SK-N-SH (cell line): Measurements from ENCODE around the gene CNIH3. TPM values are rescaled to one million over a fixed set of nuclear protein-coding genes. Genes with fewer than 3 reads are reported as not detected.

Experiments
- CTCF ChIA-PET: fragments of 300-600, 350-600 bp; formaldehyde crosslinking; extraction: SDS; loops from one replicate; lab custom pipeline; 2021; lab: Yijun Ruan, JAX
- POLR2A ChIA-PET: fragments of 350-600 bp; sonication (Branson Sonifier 250); formaldehyde crosslinking; extraction: SDS; loops from one replicate; lab custom pipeline; 2020; ENCODE audit warnings: antibody characterized with exemption, inconsistent platforms; lab: Yijun Ruan, JAX
- DNase-seq: peaks from one replicate; pipeline ENCODE4 v3.0.0; 2012
- H2AFZ ChIP-seq: fragments of 200-600 bp; sonication (generic); 2 replicates; pipeline ENCODE4 v1.8.1; 2016; ENCODE audit warnings: antibody characterized with exemption, mild to moderate bottlenecking, low read depth
- H3F3A ChIP-seq: fragments of 200-600 bp; sonication (generic); replicated peaks from 2 replicates; pipeline ENCODE3; 2016; ENCODE audit warnings: antibody characterized with exemption, mild to moderate bottlenecking; ENCODE audit not compliant: insufficient read depth
- H3K27ac ChIP-seq, 2 experiments: fragments of 200-500 bp in 1 of 2; fragments of 200-600 bp in 1 of 2; sonication (Bioruptor generic) in 1 of 2; sonication (generic), shearing (Covaris generic) in 1 of 2; 2 replicates each; pipeline versions ENCODE4 v1.5.1 to v1.6.1; 2014 to 2016; ENCODE audit warnings: low read depth in 2 of 2, inconsistent platforms in 1 of 2, low read length in 1 of 2, mild to moderate bottlenecking in 1 of 2, mixed read lengths in 1 of 2
- H3K27me3 ChIP-seq: fragments of 200-600 bp; sonication (generic), shearing (Covaris generic); 2 replicates; pipeline ENCODE4 v1.6.1; 2016; ENCODE audit warnings: mixed run types; ENCODE audit not compliant: insufficient read depth
- H3K36me3 ChIP-seq, 2 experiments: fragments of 200-500 bp in 1 of 2; fragments of 200-600 bp in 1 of 2; sonication (Bioruptor generic) in 1 of 2; sonication (generic) in 1 of 2; replicated peaks in 1 of 2; 2 replicates each; pipeline versions ENCODE3 to v1.5.1; 2014 to 2016; ENCODE audit warnings: low read length in 1 of 2, mild to moderate bottlenecking in 1 of 2; ENCODE audit not compliant: insufficient read depth in 2 of 2, control insufficient read depth in 1 of 2
- H3K4me1 ChIP-seq, 2 experiments: fragments of 200-500 bp in 1 of 2; fragments of 200-600 bp in 1 of 2; sonication (Bioruptor generic) in 1 of 2; sonication (generic), shearing (Covaris generic) in 1 of 2; 2 replicates each; pipeline versions ENCODE4 v1.5.1 to v1.6.1; 2014 to 2016; ENCODE audit warnings: low read depth in 1 of 2, low read length in 1 of 2, mixed run types in 1 of 2; ENCODE audit not compliant: insufficient read depth in 2 of 2, control insufficient read depth in 1 of 2
- H3K4me2 ChIP-seq: fragments of 200-600 bp; sonication (generic), shearing (Covaris generic); 2 replicates; pipeline ENCODE4 v1.6.1; 2017; ENCODE audit warnings: mixed run types
- H3K4me3 ChIP-seq, 2 experiments: fragments of 200-500 bp in 1 of 2; fragments of 200-600 bp in 1 of 2; sonication (Bioruptor generic) in 1 of 2; sonication (generic), shearing (Covaris generic) in 1 of 2; 2 replicates each; pipeline versions ENCODE4 v1.5.1 to v1.8.1; 2014 to 2016; ENCODE audit warnings: low read depth in 2 of 2, inconsistent platforms in 1 of 2, low read length in 1 of 2, mild to moderate bottlenecking in 1 of 2, mixed read lengths in 1 of 2, moderate library complexity in 1 of 2
- H3K79me2 ChIP-seq: fragments of 200-600 bp; sonication (generic); 2 replicates; pipeline ENCODE4 v1.8.1; 2017; ENCODE audit warnings: mild to moderate bottlenecking; ENCODE audit not compliant: insufficient read depth
- H3K9ac ChIP-seq: fragments of 200-600 bp; sonication (generic); 2 replicates; pipeline ENCODE4 v1.6.1; 2017; ENCODE audit warnings: mixed run types
- H3K9me2 ChIP-seq: fragments of 200-600 bp; sonication (generic); 2 replicates; pipeline ENCODE4 v1.6.1; 2017; ENCODE audit warnings: mixed run types
- H3K9me3 ChIP-seq: fragments of 200-600 bp; sonication (generic); 2 replicates; pipeline ENCODE4 v1.6.1; 2017; ENCODE audit warnings: mixed run types, mild to moderate bottlenecking, moderate library complexity
- H4K20me1 ChIP-seq: fragments of 200-600 bp; sonication (generic); 2 replicates; pipeline ENCODE4 v1.6.1; 2017; ENCODE audit warnings: mild to moderate bottlenecking, mixed run types; ENCODE audit not compliant: insufficient read depth
- CHD2 ChIP-seq: fragments of 150-350 bp; IDR thresholded peaks from 2 replicates; pipeline ENCODE4 v1.6.1; 2018; ENCODE audit warnings: low read length; ENCODE audit not compliant: partially characterized antibody
- EP300 ChIP-seq, 2 experiments: IDR thresholded peaks; 2 replicates each; pipeline versions ENCODE4 v1.4.0 to v1.6.1; 2012; ENCODE audit warnings: borderline replicate concordance in 1 of 2, low read depth in 1 of 2, low read length in 1 of 2
- EZH2phosphoT487 ChIP-seq: fragments of 200-600 bp; sonication (generic); IDR thresholded peaks from 2 replicates; pipeline ENCODE4 v1.6.1; 2017; ENCODE audit warnings: low read depth, mixed run types, mild to moderate bottlenecking, antibody characterized with exemption, moderate library complexity, borderline replicate concordance
- FOXJ3 ChIP-seq: sonication (generic); formaldehyde crosslinking; IDR thresholded peaks from 2 replicates; pipeline ENCODE4 v1.5.1; 2020; ENCODE audit warnings: mild to moderate bottlenecking, missing genetic modification reagents
- FOXM1 ChIP-seq: IDR thresholded peaks from 2 replicates; pipeline ENCODE4 v1.4.0; 2012; ENCODE audit warnings: low read depth, mild to moderate bottlenecking
- JUND ChIP-seq: IDR thresholded peaks from 2 replicates; pipeline ENCODE4 v1.4.0; 2012
- MEF2A ChIP-seq: IDR thresholded peaks from 2 replicates; pipeline ENCODE4 v1.4.0; 2012; ENCODE audit warnings: low read depth, borderline replicate concordance
- NFIC ChIP-seq: IDR thresholded peaks from 2 replicates; pipeline ENCODE4 v1.4.0; 2012; ENCODE audit warnings: borderline replicate concordance
- NRF1 ChIP-seq: IDR thresholded peaks from 2 replicates; pipeline ENCODE4 v1.6.1; 2012; ENCODE audit warnings: low read depth, mild to moderate bottlenecking, low read length
- POLR2AphosphoS5 ChIP-seq: IDR thresholded peaks from 2 replicates; pipeline ENCODE4 v1.6.1; 2012; ENCODE audit warnings: low read depth, low read length
- SIN3A ChIP-seq: IDR thresholded peaks from 2 replicates; pipeline ENCODE4 v1.6.1; 2012; ENCODE audit warnings: low read depth, mild to moderate bottlenecking, low read length, moderate library complexity, borderline replicate concordance
- SMC3 ChIP-seq: IDR thresholded peaks from 2 replicates; pipeline ENCODE4 v1.6.1; 2012; ENCODE audit warnings: low read depth, low read length, improper control_type of control experiment
- TCF12 ChIP-seq: IDR thresholded peaks from 2 replicates; pipeline ENCODE4 v1.4.0; 2012
- TEAD4 ChIP-seq: IDR thresholded peaks from 2 replicates; pipeline ENCODE4 v1.4.0; 2012; ENCODE audit warnings: mild to moderate bottlenecking, borderline replicate concordance; ENCODE audit not compliant: insufficient read depth
- USF1 ChIP-seq: IDR thresholded peaks from 2 replicates; pipeline ENCODE4 v1.4.0; 2012; ENCODE audit warnings: low read depth, borderline replicate concordance
- USF2 ChIP-seq: fragments of 150-350 bp; IDR thresholded peaks from 2 replicates; pipeline ENCODE4 v1.6.1; 2017; ENCODE audit warnings: antibody characterized with exemption, low read length, low read depth, borderline replicate concordance
- WGBS: methylation state at CpG from one replicate; pipeline ENCODE4 v1.1.6; 2017; ENCODE audit warnings: low lambda C conversion rate; 5-methylcytosine and 5-hydroxymethylcytosine counted together
- polyA plus RNA-seq, 3 experiments: library from polyadenylated mRNA; depleted of rRNA; stranded (reverse); fragments of >200 nt; gene quantifications; 2 replicates each; pipeline ENCODE4 v1.2.3, GENCODE V29; 2012
- TF ChIP-seq, protein P1 (sequence below): fragments of 150-350 bp; IDR thresholded peaks from 2 replicates; pipeline ENCODE4 v1.6.1; 2016; ENCODE audit warnings: mild to moderate bottlenecking, low read depth, low read length
- TF ChIP-seq, protein P2 (sequence below): IDR thresholded peaks from 2 replicates; pipeline ENCODE4 v1.6.1; 2012; ENCODE audit warnings: mild to moderate bottlenecking, low read depth, low read length, moderate library complexity

Gene CNIH3
- polyA plus RNA-seq, 1 of the 3 experiments (the other 2 are of a cell fraction): 18.8 TPM

- TF ChIP-seq SMC3 (no peak), JUND (no peak)
- TF ChIP-seq, protein P1, sequence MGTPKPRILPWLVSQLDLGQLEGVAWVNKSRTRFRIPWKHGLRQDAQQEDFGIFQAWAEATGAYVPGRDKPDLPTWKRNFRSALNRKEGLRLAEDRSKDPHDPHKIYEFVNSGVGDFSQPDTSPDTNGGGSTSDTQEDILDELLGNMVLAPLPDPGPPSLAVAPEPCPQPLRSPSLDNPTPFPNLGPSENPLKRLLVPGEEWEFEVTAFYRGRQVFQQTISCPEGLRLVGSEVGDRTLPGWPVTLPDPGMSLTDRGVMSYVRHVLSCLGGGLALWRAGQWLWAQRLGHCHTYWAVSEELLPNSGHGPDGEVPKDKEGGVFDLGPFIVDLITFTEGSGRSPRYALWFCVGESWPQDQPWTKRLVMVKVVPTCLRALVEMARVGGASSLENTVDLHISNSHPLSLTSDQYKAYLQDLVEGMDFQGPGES: no peak
Measured at GRCh38 chr1:224751624-224752311, 135.7 kb downstream of the CNIH3 start (continued).

GRCh38 chr1:224753491-224753890 lies 137.4 kb downstream of the CNIH3 start:
- H3K36me3 ChIP-seq: no peaks in the 10 kb centered on the region
- TF ChIP-seq CHD2 (no peak), POLR2AphosphoS5 (no peak), USF1 (no peak), NFIC (no peak)
- TF ChIP-seq, protein P2, sequence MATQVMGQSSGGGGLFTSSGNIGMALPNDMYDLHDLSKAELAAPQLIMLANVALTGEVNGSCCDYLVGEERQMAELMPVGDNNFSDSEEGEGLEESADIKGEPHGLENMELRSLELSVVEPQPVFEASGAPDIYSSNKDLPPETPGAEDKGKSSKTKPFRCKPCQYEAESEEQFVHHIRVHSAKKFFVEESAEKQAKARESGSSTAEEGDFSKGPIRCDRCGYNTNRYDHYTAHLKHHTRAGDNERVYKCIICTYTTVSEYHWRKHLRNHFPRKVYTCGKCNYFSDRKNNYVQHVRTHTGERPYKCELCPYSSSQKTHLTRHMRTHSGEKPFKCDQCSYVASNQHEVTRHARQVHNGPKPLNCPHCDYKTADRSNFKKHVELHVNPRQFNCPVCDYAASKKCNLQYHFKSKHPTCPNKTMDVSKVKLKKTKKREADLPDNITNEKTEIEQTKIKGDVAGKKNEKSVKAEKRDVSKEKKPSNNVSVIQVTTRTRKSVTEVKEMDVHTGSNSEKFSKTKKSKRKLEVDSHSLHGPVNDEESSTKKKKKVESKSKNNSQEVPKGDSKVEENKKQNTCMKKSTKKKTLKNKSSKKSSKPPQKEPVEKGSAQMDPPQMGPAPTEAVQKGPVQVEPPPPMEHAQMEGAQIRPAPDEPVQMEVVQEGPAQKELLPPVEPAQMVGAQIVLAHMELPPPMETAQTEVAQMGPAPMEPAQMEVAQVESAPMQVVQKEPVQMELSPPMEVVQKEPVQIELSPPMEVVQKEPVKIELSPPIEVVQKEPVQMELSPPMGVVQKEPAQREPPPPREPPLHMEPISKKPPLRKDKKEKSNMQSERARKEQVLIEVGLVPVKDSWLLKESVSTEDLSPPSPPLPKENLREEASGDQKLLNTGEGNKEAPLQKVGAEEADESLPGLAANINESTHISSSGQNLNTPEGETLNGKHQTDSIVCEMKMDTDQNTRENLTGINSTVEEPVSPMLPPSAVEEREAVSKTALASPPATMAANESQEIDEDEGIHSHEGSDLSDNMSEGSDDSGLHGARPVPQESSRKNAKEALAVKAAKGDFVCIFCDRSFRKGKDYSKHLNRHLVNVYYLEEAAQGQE: no peak
- TF ChIP-seq, all 33 proteins: peak for 0
- H3K79me2 ChIP-seq: no peaks in the 10 kb centered on the region
- H3K9me3 ChIP-seq: no peaks in the 10 kb centered on the region
- H3K4me2 ChIP-seq: no peak overlapping the region
- CTCF ChIA-PET: interaction anchor here (1.1 to 3.1 kb wide), 2 partner anchors 98 to 109 kb away, joined by 3 to 7 read pairs; no protein-coding TSS in a partner anchor
- H3K9ac ChIP-seq: no peak overlapping the region
- no peak for DNase-seq
- H4K20me1 ChIP-seq: no peaks in the 10 kb centered on the region
- no peaks in the 10 kb centered on the region for H3K27me3 ChIP-seq
- no peaks in the 10 kb centered on the region for H3K4me1 ChIP-seq
- H2AFZ ChIP-seq: no peak overlapping the region
- WGBS: 94% methylated on average over 1 of the region's 1 CpG
- no peak overlapping the region for H3K4me3 ChIP-seq
- no peak overlapping the region for H3K27ac ChIP-seq
- POLR2A ChIA-PET: no interaction called here
- no peaks in the 10 kb centered on the region for H3F3A ChIP-seq
- no peaks in the 10 kb centered on the region for H3K9me2 ChIP-seq

DNA sequence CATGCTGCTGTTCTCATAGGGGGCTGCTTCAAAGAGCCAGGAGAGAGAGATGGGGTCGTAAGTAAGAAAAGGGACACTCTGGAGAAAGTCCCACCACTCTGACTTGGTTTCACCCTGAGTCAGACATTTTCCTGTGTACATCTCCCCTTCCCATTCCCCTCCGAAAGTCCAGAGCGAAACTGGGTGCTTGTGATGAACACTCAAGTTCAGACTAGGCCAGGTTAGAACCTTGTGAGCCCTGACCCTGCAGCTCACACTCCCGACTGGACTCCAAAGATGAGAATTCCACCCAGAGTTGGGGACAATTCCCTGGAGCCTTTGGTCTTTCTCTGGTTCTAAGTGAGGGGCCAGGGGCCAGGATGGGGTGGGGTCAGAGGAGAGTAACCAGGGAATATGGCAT lies 139.5 kb downstream of the CNIH3 start:
- H3K4me3 ChIP-seq: no peak overlapping the region
- no peak for DNase-seq
- H3F3A ChIP-seq: no peaks in the 10 kb centered on the region
- H3K4me1 ChIP-seq: no peaks in the 10 kb centered on the region
- no peak overlapping the region for H3K4me2 ChIP-seq
- no peaks in the 10 kb centered on the region for H4K20me1 ChIP-seq
- H3K9ac ChIP-seq: no peak overlapping the region
- 0 out of 2 replicates have a peak, but pooled peaks cover 4% of the 10 kb centered on the region for H3K9me3 ChIP-seq
- POLR2A ChIA-PET: no interaction called here
- CTCF ChIA-PET: interaction anchor here (1.0 kb wide), 1 partner anchor 98 kb away, joined by 3 read pairs; no protein-coding TSS in a partner anchor
- no peak overlapping the region for H3K27ac ChIP-seq
- H3K9me2 ChIP-seq: no peaks in the 10 kb centered on the region
- H3K79me2 ChIP-seq: no peaks in the 10 kb centered on the region
- H3K27me3 ChIP-seq: no peaks in the 10 kb centered on the region
- WGBS: 73% methylated on average over 4 of the region's 4 CpGs
- H2AFZ ChIP-seq: no peak overlapping the region
- no peaks in the 10 kb centered on the region for H3K36me3 ChIP-seq
- TF ChIP-seq TEAD4 (no peak), EP300 (IDR thresholded peaks at IDR 0.05; ENCODE audit: borderline replicate concordance in 1 of 2, low read depth in 1 of 2, low read length in 1 of 2) (no peak), MEF2A (no peak), SIN3A (no peak), NRF1 (no peak), FOXM1 (no peak), FOXJ3 (CRISPR knock-in tag) (no peak), SMC3 (no peak), TCF12 (no peak), EZH2phosphoT487 (no peak), USF2 (no peak), NFIC (no peak)
